ENCODE data around the gene GAS7. TPM values are rescaled to one million over a fixed set of nuclear protein-coding genes. Genes with fewer than 3 reads are reported as not detected.
"Not testable (repeated sequence)": the region's sequence is repeated elsewhere in the genome, so short reads cannot be mapped to it uniquely, and the experiment has no call there.

The GAS7 gene
- total and polyA plus RNA-seq, 7 donors: 1.4 to 16.9 (median 7.0) TPM

DNA sequence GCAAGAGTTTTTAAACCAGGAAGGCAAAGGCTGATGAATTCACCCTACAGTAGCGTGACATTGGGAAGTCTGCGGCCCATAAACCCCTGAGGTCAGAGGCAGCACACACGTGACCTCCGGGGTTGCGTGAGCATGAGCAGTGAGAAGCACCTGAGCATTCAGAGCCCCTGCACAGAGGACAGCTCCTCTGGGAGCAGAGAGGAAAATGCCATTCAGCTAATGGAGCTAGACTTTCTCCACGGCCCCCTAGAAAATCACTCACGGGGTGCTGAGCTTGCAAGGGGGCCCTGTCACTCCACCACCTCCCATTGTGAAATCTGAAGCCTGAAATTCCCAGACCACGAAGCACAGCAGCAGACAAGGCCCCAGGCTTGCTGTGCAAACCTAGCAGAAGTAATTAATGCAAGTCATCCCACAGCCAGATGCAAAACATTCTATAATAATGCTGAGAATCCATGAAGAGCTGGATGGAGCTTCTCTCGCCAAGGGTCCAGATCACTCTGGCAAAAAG lies 178.4 kb downstream of the GAS7 start:
- ATAC-seq (no peak), DNase-seq (no peak)
- intact Hi-C loops (cut with DNase I): loop anchor here in 1 of 2 donors (10.0 kb wide), 3 partner anchors 45 to 175 kb away; partner anchors contain the start of gene GAS7
- Histone ChIP-seq H3K27me3 (ENCODE audit: insufficient read depth in 3 of 3, low read length in 2 of 3) (no peaks in the 10 kb centered on the region), H3K27ac (no peak overlapping the region), H3K36me3 (ENCODE audit: insufficient read depth in 1 of 2, low read depth in 1 of 2) (no peaks in the 10 kb centered on the region), H3K4me3 (no peak overlapping the region), H3K4me1 (peaks cover 3% of the 10 kb centered on the region), H3K9me3 (no peaks in the 10 kb centered on the region)
- WGBS, 3 donors: 41 to 61% (median 47%) methylated on average over 9 of the region's 9 CpGs
- TF ChIP-seq, protein P1, sequence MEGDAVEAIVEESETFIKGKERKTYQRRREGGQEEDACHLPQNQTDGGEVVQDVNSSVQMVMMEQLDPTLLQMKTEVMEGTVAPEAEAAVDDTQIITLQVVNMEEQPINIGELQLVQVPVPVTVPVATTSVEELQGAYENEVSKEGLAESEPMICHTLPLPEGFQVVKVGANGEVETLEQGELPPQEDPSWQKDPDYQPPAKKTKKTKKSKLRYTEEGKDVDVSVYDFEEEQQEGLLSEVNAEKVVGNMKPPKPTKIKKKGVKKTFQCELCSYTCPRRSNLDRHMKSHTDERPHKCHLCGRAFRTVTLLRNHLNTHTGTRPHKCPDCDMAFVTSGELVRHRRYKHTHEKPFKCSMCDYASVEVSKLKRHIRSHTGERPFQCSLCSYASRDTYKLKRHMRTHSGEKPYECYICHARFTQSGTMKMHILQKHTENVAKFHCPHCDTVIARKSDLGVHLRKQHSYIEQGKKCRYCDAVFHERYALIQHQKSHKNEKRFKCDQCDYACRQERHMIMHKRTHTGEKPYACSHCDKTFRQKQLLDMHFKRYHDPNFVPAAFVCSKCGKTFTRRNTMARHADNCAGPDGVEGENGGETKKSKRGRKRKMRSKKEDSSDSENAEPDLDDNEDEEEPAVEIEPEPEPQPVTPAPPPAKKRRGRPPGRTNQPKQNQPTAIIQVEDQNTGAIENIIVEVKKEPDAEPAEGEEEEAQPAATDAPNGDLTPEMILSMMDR (IDR thresholded peaks at IDR 0.05): no peak

DNA sequence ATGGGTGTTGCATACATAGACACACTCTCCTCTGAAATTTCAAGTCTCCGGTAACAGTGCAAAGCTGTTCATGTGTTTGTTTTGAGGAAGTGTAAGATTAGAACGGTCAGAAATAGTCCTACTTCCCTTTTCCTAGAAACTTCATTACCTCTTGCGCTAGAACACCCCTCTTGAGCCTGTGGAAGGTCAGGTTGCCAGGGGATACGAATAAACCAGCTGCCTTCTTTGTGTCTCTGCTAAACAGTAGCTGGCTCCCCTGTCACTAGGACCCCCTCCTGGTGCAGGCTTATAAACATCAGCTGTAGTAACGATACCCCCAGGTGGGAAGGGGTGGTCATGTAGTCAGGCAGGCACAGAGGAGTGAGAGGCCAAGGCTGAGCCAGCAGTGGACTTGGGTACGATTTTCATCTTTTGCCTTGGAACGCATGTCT lies 179.9 kb downstream of the GAS7 start:
- WGBS, 3 donors: 25 to 42% (median 29%) methylated on average over 7 of the region's 7 CpGs
- DNase-seq: no peak
- Histone ChIP-seq H3K4me1 (peaks cover 3% of the 10 kb centered on the region), H3K4me3 (no peak overlapping the region), H3K27ac (no peak overlapping the region), H3K36me3 (ENCODE audit: insufficient read depth in 1 of 2, low read depth in 1 of 2) (no peaks in the 10 kb centered on the region), H3K27me3 (ENCODE audit: insufficient read depth in 3 of 3, low read length in 2 of 3) (no peaks in the 10 kb centered on the region), H3K9me3 (no peaks in the 10 kb centered on the region)
- intact Hi-C loops (cut with DNase I): no loop called here
- TF ChIP-seq, protein P1 (IDR thresholded peaks at IDR 0.05): no peak
- no peak for ATAC-seq

DNA sequence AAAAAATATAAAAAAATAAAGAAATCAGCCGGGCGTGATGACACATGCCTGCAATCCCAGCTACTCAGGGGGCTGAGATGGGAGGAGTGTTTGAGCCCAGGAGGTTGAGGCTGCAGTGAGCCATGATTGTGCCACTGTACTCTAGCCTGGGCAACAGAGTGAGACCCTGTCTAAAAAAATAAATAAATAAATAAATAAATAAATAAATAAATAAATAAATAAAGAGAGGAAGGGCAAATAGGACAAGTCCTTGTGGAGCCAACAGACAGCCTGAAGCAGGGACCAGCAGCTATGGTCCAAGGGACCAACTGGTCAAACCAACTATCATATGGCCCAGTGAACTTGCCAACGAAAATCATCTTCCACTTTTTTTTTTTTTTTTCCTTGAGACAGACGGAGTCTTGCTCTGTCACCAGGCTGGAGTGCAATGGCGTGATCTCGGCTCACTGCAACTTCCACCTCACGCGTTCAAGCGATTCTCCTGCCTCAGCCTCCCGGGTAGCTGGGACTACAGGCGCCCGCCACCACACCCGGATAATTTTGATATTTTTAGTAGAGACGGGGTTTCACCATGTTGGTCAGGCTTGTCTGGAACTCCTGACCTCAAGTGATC lies 181.3 kb downstream of the GAS7 start:
- H3K36me3 ChIP-seq (ENCODE audit: insufficient read depth in 1 of 2, low read depth in 1 of 2); ATAC-seq; H3K4me1 ChIP-seq; intact Hi-C loops (cut with DNase I); H3K27me3 ChIP-seq (ENCODE audit: insufficient read depth in 3 of 3, low read length in 2 of 3); H3K9me3 ChIP-seq; DNase-seq; H3K27ac ChIP-seq; H3K4me3 ChIP-seq: not testable (repeated sequence)
- WGBS, 3 donors: 93 to 96% (median 94%) methylated on average over 14 of the region's 14 CpGs

DNA sequence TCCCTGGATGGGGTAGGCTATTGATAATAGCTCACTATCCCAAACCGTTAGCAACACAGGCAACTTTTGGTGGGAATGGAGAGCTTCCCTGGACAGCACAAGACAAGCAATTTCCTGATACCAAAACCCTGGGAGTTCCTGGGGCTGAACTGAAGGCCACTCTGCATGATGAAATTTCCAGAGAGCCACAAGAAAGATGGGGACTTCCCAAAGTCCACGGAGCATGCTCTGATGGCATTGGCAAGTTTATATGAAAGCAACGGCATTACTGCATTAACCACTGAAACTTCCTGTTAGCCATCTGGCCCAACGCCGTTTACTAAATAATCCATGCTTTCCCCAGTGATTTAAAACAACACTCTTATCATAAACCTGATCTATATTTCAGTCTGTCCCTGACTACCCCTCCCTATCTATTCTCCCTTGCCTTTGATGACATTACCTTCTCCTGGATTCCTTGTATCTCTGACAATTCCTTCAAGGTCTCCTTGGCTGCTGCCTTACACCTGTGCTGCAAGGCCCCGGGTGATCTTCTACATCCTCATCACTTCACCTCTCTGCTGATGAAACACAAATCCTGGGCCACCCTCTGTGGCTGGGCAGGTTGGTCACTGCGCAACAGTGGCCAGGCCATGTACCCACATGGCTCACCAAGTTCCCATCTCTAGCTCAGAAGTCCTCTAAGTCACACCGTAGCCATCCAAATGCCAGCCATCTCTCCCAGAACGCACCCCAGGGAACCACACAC lies 184.9 kb downstream of the GAS7 start:
- DNase-seq: no peak
- no peaks in the 10 kb centered on the region for H3K27me3 ChIP-seq (ENCODE audit: insufficient read depth in 3 of 3, low read length in 2 of 3)
- no peak overlapping the region for H3K27ac ChIP-seq
- no peak overlapping the region for H3K4me3 ChIP-seq
- no peak for ATAC-seq
- whole genome bisulfite sequencing, 3 donors: 46 to 60% (median 46%) methylated on average over 9 of the region's 9 CpGs
- H3K9me3 ChIP-seq: no peaks in the 10 kb centered on the region
- TF ChIP-seq, protein P1 (IDR thresholded peaks at IDR 0.05): no peak
- H3K36me3 ChIP-seq (ENCODE audit: insufficient read depth in 1 of 2, low read depth in 1 of 2): no peaks in the 10 kb centered on the region
- intact Hi-C loops (cut with DNase I): no loop called here
- H3K4me1 ChIP-seq: no peaks in the 10 kb centered on the region

DNA sequence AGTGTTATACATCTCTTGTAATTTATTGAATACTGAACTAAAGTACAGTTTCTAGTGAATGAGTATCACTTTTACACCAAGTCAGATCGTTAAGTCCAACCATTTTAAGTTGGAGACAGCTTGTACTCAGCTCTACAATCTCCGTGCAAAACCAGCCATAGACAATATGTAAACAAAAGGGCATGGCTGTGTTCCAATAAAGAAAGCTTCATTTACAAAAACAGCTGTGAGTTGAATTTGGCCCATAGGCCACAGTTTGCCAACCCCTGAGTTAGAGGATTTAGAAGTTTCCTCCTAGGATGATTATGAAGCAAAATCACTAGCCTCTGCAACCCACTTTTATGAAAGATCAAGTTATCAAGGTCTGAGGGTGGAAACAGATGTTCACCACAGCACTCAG lies 187.7 kb downstream of the GAS7 start:
- H3K27ac ChIP-seq: no peak overlapping the region
- intact Hi-C loops (cut with DNase I): no loop called here
- 15 to 18% (median 16%) methylated on average over 2 of the region's 2 CpGs for WGBS, 3 donors
- H3K4me3 ChIP-seq: no peak overlapping the region
- no peaks in the 10 kb centered on the region for H3K9me3 ChIP-seq
- ATAC-seq (no peak), DNase-seq (no peak)
- H3K4me1 ChIP-seq: no peaks in the 10 kb centered on the region
- H3K36me3 ChIP-seq (ENCODE audit: insufficient read depth in 1 of 2, low read depth in 1 of 2): no peaks in the 10 kb centered on the region
- H3K27me3 ChIP-seq (ENCODE audit: insufficient read depth in 3 of 3, low read length in 2 of 3): no peaks in the 10 kb centered on the region
- TF ChIP-seq, protein P1 (IDR thresholded peaks at IDR 0.05): no peak

Measured in psoas muscle (tissue), 8 donors.